KOPT-K1 (cell line): Measurements from ENCODE around the gene LBHD1.
"Not testable (repeated sequence)": the region's sequence is repeated elsewhere in the genome, so short reads cannot be mapped to it uniquely, and the experiment has no call there.

ENCODE experiments used
- H3K27ac ChIP-seq: fragments of 200-600 bp; sonication (generic); 2 replicates; pipeline ENCODE4 v1.5.1; 2016; ENCODE audit warnings: antibody characterized with exemption, mild to moderate bottlenecking, low read depth, low read length; ENCODE audit not compliant: poor library complexity, severe bottlenecking
- H3K36me3 ChIP-seq: fragments of 200-600 bp; sonication (generic); 2 replicates; pipeline ENCODE4 v1.5.1; 2017; ENCODE audit warnings: antibody characterized with exemption, mild to moderate bottlenecking, low read length, moderate library complexity; ENCODE audit not compliant: insufficient read depth
- H3K9me3 ChIP-seq: fragments of 200-600 bp; sonication (generic); 2 replicates; pipeline ENCODE4 v1.5.1; 2017; ENCODE audit warnings: antibody characterized with exemption, low read length, mild to moderate bottlenecking; ENCODE audit not compliant: insufficient read depth, poor library complexity, severe bottlenecking

Gene LBHD1

GRCh38 chr11:62678433-62678769, 6.3 kb upstream of the LBHD1 start:
- peaks cover 43% of the 10 kb centered on the region for H3K36me3 ChIP-seq
- no peaks in the 10 kb centered on the region for H3K9me3 ChIP-seq
- peak overlapping the region; percentile 82 for H3K27ac ChIP-seq

GRCh38 chr11:62677714-62678113, 5.6 kb upstream of the LBHD1 start:
- H3K36me3 ChIP-seq, result peaks cover 50% of the 10 kb centered on the region
- no peak overlapping the region for H3K27ac ChIP-seq
- no peaks in the 10 kb centered on the region for H3K9me3 ChIP-seq

GRCh38 chr11:62677156-62677555, 5.1 kb upstream of the LBHD1 start:
- Histone ChIP-seq H3K9me3 (no peaks in the 10 kb centered on the region), H3K36me3 (peaks cover 50% of the 10 kb centered on the region), H3K27ac (no peak overlapping the region)

GRCh38 chr11:62676698-62677097, 4.6 kb upstream of the LBHD1 start:
- Histone ChIP-seq H3K9me3 (no peaks in the 10 kb centered on the region), H3K36me3 (peaks cover 50% of the 10 kb centered on the region), H3K27ac (no peak overlapping the region)

GRCh38 chr11:62675415-62675814, 3.3 kb upstream of the LBHD1 start:
- peaks cover 50% of the 10 kb centered on the region for H3K36me3 ChIP-seq
- not testable (repeated sequence) for H3K27ac ChIP-seq, H3K9me3 ChIP-seq

GRCh38 chr11:62673196-62673525, 1.1 kb upstream of the LBHD1 start:
- Histone ChIP-seq H3K27ac (no peak overlapping the region), H3K9me3 (no peaks in the 10 kb centered on the region), H3K36me3 (peaks cover 57% of the 10 kb centered on the region)

GRCh38 chr11:62671236-62671607, 845 bp downstream of the LBHD1 start:
- Histone ChIP-seq H3K9me3 (no peaks in the 10 kb centered on the region), H3K36me3 (peaks cover 58% of the 10 kb centered on the region), H3K27ac (peak overlapping the region; percentile 93)

GRCh38 chr11:62669420-62670161, 2.5 kb downstream of the LBHD1 start:
- Histone ChIP-seq H3K9me3 (no peaks in the 10 kb centered on the region), H3K36me3 (peaks cover 47% of the 10 kb centered on the region), H3K27ac (peak overlapping the region; percentile 4)

- H3K36me3 ChIP-seq, result peaks cover 37% of the 10 kb centered on the region
- no peak overlapping the region for H3K27ac ChIP-seq
- no peaks in the 10 kb centered on the region for H3K9me3 ChIP-seq
Observed at GRCh38 chr11:62667460-62667859, 4.6 kb downstream of the LBHD1 start.

- Histone ChIP-seq H3K36me3 (peaks cover 47% of the 10 kb centered on the region), H3K27ac (peak overlapping the region; percentile 84), H3K9me3 (no peaks in the 10 kb centered on the region)
Observed at GRCh38 chr11:62666259-62666926, 5.7 kb downstream of the LBHD1 start.

GRCh38 chr11:62665599-62666258, 6.3 kb downstream of the LBHD1 start:
- H3K27ac ChIP-seq, result peak overlapping the region; percentile 84
- H3K9me3 ChIP-seq, result no peaks in the 10 kb centered on the region
- H3K36me3 ChIP-seq, result peaks cover 52% of the 10 kb centered on the region

- Histone ChIP-seq H3K9me3 (no peaks in the 10 kb centered on the region), H3K36me3 (peaks cover 56% of the 10 kb centered on the region), H3K27ac (peak within 1 kb of the TSS; percentile 84)
Observed at GRCh38 chr11:62665075-62665598, 6.9 kb downstream of the LBHD1 start, which contains the start of the genes C11orf98 and CSKMT. Gene C11orf98 (minus strand): TSS chr11:62665210. CDS start chr11:62665169, 41 bp downstream. Gene CSKMT (plus strand): TSS chr11:62665312. CDS start chr11:62665880, 568 bp downstream.

GRCh38 chr11:62664405-62665074, 7.5 kb downstream of the LBHD1 start:
- Histone ChIP-seq H3K36me3 (peaks cover 52% of the 10 kb centered on the region), H3K27ac (peak overlapping the region; percentile 84), H3K9me3 (no peaks in the 10 kb centered on the region)

GRCh38 chr11:62656796-62657429, 15.2 kb downstream of the LBHD1 start:
- no peaks in the 10 kb centered on the region for H3K9me3 ChIP-seq
- H3K36me3 ChIP-seq, result peaks cover 14% of the 10 kb centered on the region; the same call in 1 of the 2 replicates
- no peak overlapping the region for H3K27ac ChIP-seq
